Measurements from ENCODE around the gene TCF7L1. TPM values are rescaled to one million over a fixed set of nuclear protein-coding genes. Genes with fewer than 3 reads are reported as not detected.

TCF7L1 gene
- total and polyA plus RNA-seq, 2 of the 13 experiments (the other 11 are each of a cell fraction or from before 2014, with no cell fraction given): 0.04 to 0.15 TPM

GRCh38 chr2:85174943-85175342, 41.8 kb downstream of the TCF7L1 start (continued):
- 0 out of 2 replicates have a peak, but pooled peaks have one; percentile 10 for TF ChIP-seq ZBTB43 (CRISPR knock-in tag; conservative IDR thresholded peaks at IDR 0.05)
- TF ChIP-seq ZNF569 (CRISPR knock-in tag; IDR thresholded peaks at IDR 0.05; ENCODE audit: borderline replicate concordance): no peak
- no peak for TF ChIP-seq ZNF850 (CRISPR knock-in tag; conservative IDR thresholded peaks at IDR 0.05)
- no peak for TF ChIP-seq ZNF329 (CRISPR knock-in tag; IDR thresholded peaks at IDR 0.05; ENCODE audit: low read depth)
- no peak for TF ChIP-seq YEATS4 (CRISPR knock-in tag; IDR thresholded peaks at IDR 0.05; ENCODE audit: borderline replicate concordance)
- no peak for TF ChIP-seq ZNF607 (CRISPR knock-in tag; IDR thresholded peaks at IDR 0.05; ENCODE audit: borderline replicate concordance)
- TF ChIP-seq SRSF4 (IDR thresholded peaks at IDR 0.05; ENCODE audit: low read depth, low read length, poor library complexity, severe bottlenecking): no peak
- 0 out of 2 replicates have a peak, but pooled peaks have one; percentile 27 for TF ChIP-seq NRL (CRISPR knock-in tag; IDR thresholded peaks at IDR 0.05; ENCODE audit: borderline replicate concordance)
- TF ChIP-seq GZF1 (CRISPR knock-in tag; IDR thresholded peaks at IDR 0.05): no peak
- TF ChIP-seq ZNF841 (CRISPR knock-in tag; IDR thresholded peaks at IDR 0.05; ENCODE audit: borderline replicate concordance): no peak
- TF ChIP-seq GABPB1 (CRISPR knock-in tag; IDR thresholded peaks at IDR 0.05): no peak
- no peak for TF ChIP-seq ZBTB21 (CRISPR knock-in tag; IDR thresholded peaks at IDR 0.05)
- 0 out of 2 replicates have a peak, but pooled peaks have one; percentile 29 for TF ChIP-seq MXD1 (CRISPR knock-in tag; IDR thresholded peaks at IDR 0.05)
- TF ChIP-seq RAD51 (IDR thresholded peaks at IDR 0.05; ENCODE audit: borderline replicate concordance): no peak
- 0 out of 2 replicates have a peak, but pooled peaks have one; percentile 15 for TF ChIP-seq EED (CRISPR knock-in tag; IDR thresholded peaks at IDR 0.05)
- TF ChIP-seq DMTF1 (CRISPR knock-in tag; IDR thresholded peaks at IDR 0.05): no peak
- no peak for TF ChIP-seq SMC3 (IDR thresholded peaks at IDR 0.05; ENCODE audit: low read length)
- TF ChIP-seq FOXK2 (IDR thresholded peaks at IDR 0.05): no peak
- no peak for TF ChIP-seq DNMT1 (CRISPR knock-in tag; IDR thresholded peaks at IDR 0.05)
- no peak for TF ChIP-seq SMAD3 (CRISPR knock-in tag; IDR thresholded peaks at IDR 0.05)
- no peak for TF ChIP-seq E2F1 (CRISPR knock-in tag; IDR thresholded peaks at IDR 0.05)
- no peak for TF ChIP-seq RXRB (CRISPR knock-in tag; IDR thresholded peaks at IDR 0.05; ENCODE audit: borderline replicate concordance)
- TF ChIP-seq HMG20A (CRISPR knock-in tag; IDR thresholded peaks at IDR 0.05; ENCODE audit: borderline replicate concordance): no peak
- no peak for TF ChIP-seq BRD4 (CRISPR knock-in tag; IDR thresholded peaks at IDR 0.05)
- TF ChIP-seq SAFB2 (CRISPR knock-in tag; IDR thresholded peaks at IDR 0.05; ENCODE audit: borderline replicate concordance, low read depth): no peak
- TF ChIP-seq ZNF552 (CRISPR knock-in tag; IDR thresholded peaks at IDR 0.05; ENCODE audit: borderline replicate concordance): no peak

Data from HepG2 (cell line).